SU-DHL-6 (cell line): Measurements from ENCODE around the gene HTR3B.

Experiments used
- H2AFZ ChIP-seq: fragments of 200-600 bp; sonication (generic); 2 replicates; pipeline ENCODE4 v1.6.1; 2014; ENCODE audit warnings: low read depth, mild to moderate bottlenecking, moderate library complexity, mixed read lengths, antibody characterized with exemption, low read length; ENCODE audit not compliant: severe bottlenecking
- H3F3A ChIP-seq: fragments of 200-600 bp; shearing (Covaris generic); 2 replicates; pipeline ENCODE4 v1.6.0; 2016; ENCODE audit warnings: antibody characterized with exemption, mild to moderate bottlenecking; ENCODE audit not compliant: insufficient read depth
- H3K27ac ChIP-seq: fragments of 200-600 bp; sonication (generic); 2 replicates; pipeline ENCODE4 v1.5.1; 2016; ENCODE audit warnings: low read depth, mild to moderate bottlenecking, low read length, moderate library complexity, mixed read lengths
- H3K27me3 ChIP-seq: fragments of 200-600 bp; sonication (generic), shearing (Covaris generic); 2 replicates; pipeline ENCODE4 v1.6.0; 2014; ENCODE audit warnings: mild to moderate bottlenecking, low read length
- H3K36me3 ChIP-seq: fragments of 200-600 bp; sonication (generic); 2 replicates; pipeline ENCODE4 v1.6.1; 2014; ENCODE audit warnings: mild to moderate bottlenecking, low read length, mixed read lengths
- H3K4me2 ChIP-seq: fragments of 300-600, 200-600 bp; shearing (Covaris generic), sonication (generic); 2 replicates; pipeline ENCODE4 v1.6.0; 2014; ENCODE audit warnings: low read length, low read depth, mild to moderate bottlenecking; ENCODE audit not compliant: poor library complexity, severe bottlenecking
- H3K4me3 ChIP-seq: fragments of 200-600 bp; sonication (generic); 2 replicates; pipeline ENCODE4 v1.5.1; 2014; ENCODE audit warnings: antibody characterized with exemption, low read length, mild to moderate bottlenecking, mixed read lengths; ENCODE audit not compliant: insufficient read depth, poor library complexity, severe bottlenecking
- H3K79me2 ChIP-seq: fragments of 200-600 bp; sonication (generic); 2 replicates; pipeline ENCODE4 v1.6.1; 2014; ENCODE audit warnings: mild to moderate bottlenecking, low read length, moderate library complexity; ENCODE audit not compliant: insufficient read depth
- H3K9ac ChIP-seq: fragments of 200-600 bp; sonication (generic); 2 replicates; pipeline ENCODE4 v1.7.0; 2014; ENCODE audit warnings: mild to moderate bottlenecking, low read length
- H3K9me2 ChIP-seq: fragments of 200-600 bp; sonication (generic); replicated peaks from 2 replicates; pipeline ENCODE4 v1.6.1; 2014; ENCODE audit warnings: low read length; ENCODE audit not compliant: insufficient read depth
- H3K9me3 ChIP-seq: fragments of 200-600 bp; sonication (generic); 2 replicates; pipeline ENCODE4 v1.6.1; 2014; ENCODE audit warnings: low read length, mixed read lengths; ENCODE audit not compliant: insufficient read depth
- H4K20me1 ChIP-seq: fragments of 200-600 bp; sonication (generic); 2 replicates; pipeline ENCODE4 v1.6.1; 2014; ENCODE audit warnings: low read depth, mild to moderate bottlenecking, antibody characterized with exemption, low read length, moderate library complexity, mixed read lengths
- EZH2phosphoT487 ChIP-seq: fragments of 200-600 bp; sonication (generic), shearing (Covaris generic); conservative IDR thresholded peaks from 2 replicates; pipeline ENCODE4 v1.6.1; 2018; ENCODE audit warnings: mild to moderate bottlenecking, antibody characterized with exemption, low read length, moderate library complexity, mixed read lengths
- TF ChIP-seq, protein P1 (sequence below): fragments of 200-600 bp; sonication (generic); IDR thresholded peaks from one replicate; pipeline ENCODE4 v1.5.1; 2017; ENCODE audit warnings: antibody characterized with exemption, mild to moderate bottlenecking, low read length, moderate library complexity; ENCODE audit not compliant: insufficient read depth, poor library complexity, severe bottlenecking

The HTR3B gene

GRCh38 chr11:113991718-113992458 lies 87.3 kb downstream of the HTR3B start:
- H3K27ac ChIP-seq, result no peak overlapping the region
- H3K9ac ChIP-seq, result no peak overlapping the region
- H3F3A ChIP-seq, result no peaks in the 10 kb centered on the region
- H3K9me2 ChIP-seq, result no peaks in the 10 kb centered on the region
- H2AFZ ChIP-seq, result no peak overlapping the region
- H3K4me2 ChIP-seq, result no peak overlapping the region
- no peaks in the 10 kb centered on the region for H3K79me2 ChIP-seq
- no peaks in the 10 kb centered on the region for H3K36me3 ChIP-seq
- no peaks in the 10 kb centered on the region for H3K27me3 ChIP-seq
- no peaks in the 10 kb centered on the region for H3K9me3 ChIP-seq
- TF ChIP-seq, protein P1, sequence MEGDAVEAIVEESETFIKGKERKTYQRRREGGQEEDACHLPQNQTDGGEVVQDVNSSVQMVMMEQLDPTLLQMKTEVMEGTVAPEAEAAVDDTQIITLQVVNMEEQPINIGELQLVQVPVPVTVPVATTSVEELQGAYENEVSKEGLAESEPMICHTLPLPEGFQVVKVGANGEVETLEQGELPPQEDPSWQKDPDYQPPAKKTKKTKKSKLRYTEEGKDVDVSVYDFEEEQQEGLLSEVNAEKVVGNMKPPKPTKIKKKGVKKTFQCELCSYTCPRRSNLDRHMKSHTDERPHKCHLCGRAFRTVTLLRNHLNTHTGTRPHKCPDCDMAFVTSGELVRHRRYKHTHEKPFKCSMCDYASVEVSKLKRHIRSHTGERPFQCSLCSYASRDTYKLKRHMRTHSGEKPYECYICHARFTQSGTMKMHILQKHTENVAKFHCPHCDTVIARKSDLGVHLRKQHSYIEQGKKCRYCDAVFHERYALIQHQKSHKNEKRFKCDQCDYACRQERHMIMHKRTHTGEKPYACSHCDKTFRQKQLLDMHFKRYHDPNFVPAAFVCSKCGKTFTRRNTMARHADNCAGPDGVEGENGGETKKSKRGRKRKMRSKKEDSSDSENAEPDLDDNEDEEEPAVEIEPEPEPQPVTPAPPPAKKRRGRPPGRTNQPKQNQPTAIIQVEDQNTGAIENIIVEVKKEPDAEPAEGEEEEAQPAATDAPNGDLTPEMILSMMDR, result no peak
- TF ChIP-seq EZH2phosphoT487, result no peak
- no peaks in the 10 kb centered on the region for H4K20me1 ChIP-seq
- H3K4me3 ChIP-seq, result no peak overlapping the region

DNA sequence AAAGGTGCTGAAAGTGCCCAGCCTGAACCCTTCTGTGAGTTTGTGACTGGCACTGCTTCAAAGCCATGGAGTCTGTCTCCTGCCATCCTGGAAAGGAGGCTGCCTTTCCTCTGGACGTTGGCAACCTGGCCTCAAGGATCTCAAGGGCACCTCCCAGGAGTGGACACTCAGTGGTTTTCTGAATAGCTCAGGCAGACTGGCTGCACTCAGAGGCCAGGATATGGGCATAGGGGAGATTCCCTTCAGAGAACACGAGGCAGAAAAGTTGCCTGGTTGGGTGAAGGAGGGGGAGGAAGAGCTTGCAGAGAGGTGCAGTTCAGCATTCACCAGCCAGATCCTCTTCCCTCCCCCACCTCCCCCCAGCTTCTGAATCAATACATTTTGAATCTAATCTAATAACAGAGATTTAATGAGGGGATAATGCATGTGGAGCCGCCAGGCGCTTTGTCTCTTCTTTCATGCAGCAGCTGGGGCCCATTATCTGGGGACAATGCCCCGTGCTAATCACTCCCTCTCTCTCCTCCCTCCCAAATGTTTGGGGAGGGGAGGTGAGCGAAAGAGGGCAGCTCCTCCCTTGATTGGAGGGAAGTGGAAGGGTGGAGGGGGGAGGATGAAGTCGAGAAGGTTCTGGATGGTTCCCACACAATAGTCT lies 88.0 kb downstream of the HTR3B start:
- Histone ChIP-seq H3K4me2 (no peak overlapping the region), H3K4me3 (no peak overlapping the region), H4K20me1 (no peaks in the 10 kb centered on the region), H3K9me3 (no peaks in the 10 kb centered on the region), H2AFZ (no peak overlapping the region), H3K36me3 (no peaks in the 10 kb centered on the region), H3K79me2 (no peaks in the 10 kb centered on the region), H3K9me2 (no peaks in the 10 kb centered on the region), H3K27ac (no peak overlapping the region), H3K27me3 (no peaks in the 10 kb centered on the region), H3K9ac (no peak overlapping the region), H3F3A (no peaks in the 10 kb centered on the region)
- TF ChIP-seq, protein P1, result no peak
- no peak for TF ChIP-seq EZH2phosphoT487

DNA sequence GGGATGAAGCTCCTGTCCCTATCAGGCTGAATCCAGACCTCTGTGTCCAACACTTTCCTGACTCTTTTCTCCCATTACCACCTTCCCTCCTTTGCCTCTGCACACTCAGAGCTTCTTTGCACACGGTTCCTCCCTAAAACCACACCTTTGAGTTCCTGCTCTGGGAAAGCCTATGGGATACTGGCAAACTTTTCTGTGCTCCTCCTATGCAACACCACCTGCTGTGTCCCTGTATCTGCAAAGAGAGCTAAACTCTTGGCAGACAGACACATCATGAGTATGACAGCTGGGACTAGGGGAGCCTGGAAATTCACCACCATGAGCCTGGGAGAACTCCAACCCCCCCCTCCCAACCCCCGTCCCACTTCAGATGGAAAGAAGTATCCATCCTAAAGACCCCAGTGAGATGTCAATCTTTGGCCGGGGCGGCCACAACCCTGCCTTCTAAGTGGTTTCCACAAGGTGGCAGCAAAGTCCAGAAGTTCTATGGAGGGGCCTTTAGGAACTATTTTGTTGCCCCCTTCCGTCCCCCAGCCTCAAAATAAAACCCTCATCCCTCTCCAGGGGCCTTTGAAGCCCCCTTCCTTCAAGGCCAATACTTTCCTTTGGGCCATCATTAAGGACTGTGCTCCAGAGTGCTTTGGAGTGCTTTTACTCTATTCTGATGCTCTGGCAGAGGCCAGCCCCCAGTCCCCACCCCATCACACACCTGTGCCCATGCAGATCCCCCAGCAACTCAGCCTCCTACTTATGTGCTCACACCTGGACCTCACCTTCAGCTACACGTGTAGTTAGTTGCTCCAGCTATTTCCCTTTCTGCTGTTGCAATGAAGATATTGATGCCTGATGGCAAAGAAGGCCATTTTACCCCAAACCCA lies 89.7 kb downstream of the HTR3B start:
- Histone ChIP-seq H3K9ac (no peak overlapping the region), H3K4me3 (no peak overlapping the region), H2AFZ (no peak overlapping the region), H3K9me2 (no peaks in the 10 kb centered on the region), H3F3A (no peaks in the 10 kb centered on the region), H3K27me3 (no peaks in the 10 kb centered on the region), H3K4me2 (no peak overlapping the region), H3K36me3 (no peaks in the 10 kb centered on the region), H3K79me2 (no peaks in the 10 kb centered on the region), H4K20me1 (no peaks in the 10 kb centered on the region), H3K9me3 (no peaks in the 10 kb centered on the region), H3K27ac (no peak overlapping the region)
- no peak for TF ChIP-seq EZH2phosphoT487
- TF ChIP-seq, protein P1, result peak; percentile 63
